Forelimb muscle (tissue), 1 donor: ENCODE data around the gene DUSP12. TPM values are rescaled to one million over a fixed set of nuclear protein-coding genes. Genes with fewer than 3 reads are reported as not detected.
"Not testable (repeated sequence)": the region's sequence is repeated elsewhere in the genome, so short reads cannot be mapped to it uniquely, and the experiment has no call there.

ENCODE experiments used
- DNase-seq: peaks from one replicate; pipeline ENCODE4 v3.0.0-alpha.2; 2013; ENCODE audit warnings: low read depth
- polyA plus RNA-seq: library from polyadenylated mRNA; unstranded; fragments of 120-200 nt; gene quantifications from one replicate; pipeline ENCODE4 v1.2.1, GENCODE V29; 2013; ENCODE audit not compliant: insufficient read length

The DUSP12 gene
- polyA plus RNA-seq, 1 donor: 24.2 TPM

DNA sequence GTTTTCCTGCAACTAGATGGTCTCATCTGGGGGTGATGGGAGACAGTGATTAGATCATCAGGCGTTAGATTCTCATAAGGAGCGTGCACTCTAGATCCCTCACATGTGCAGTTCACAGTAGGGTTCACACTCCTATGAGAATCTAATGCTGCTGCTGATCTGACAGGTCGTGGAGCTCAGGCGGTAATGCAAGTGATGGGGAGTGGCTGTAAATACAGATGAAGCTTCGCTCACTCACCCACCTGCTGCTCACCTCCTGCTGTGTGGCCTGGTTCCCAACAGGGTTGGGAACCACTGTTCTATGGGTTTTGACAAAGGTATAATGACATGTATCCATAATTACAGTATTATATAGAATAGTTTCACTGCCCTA lies 20.1 kb downstream of the DUSP12 start:
- DNase-seq: not testable (repeated sequence)

DNA sequence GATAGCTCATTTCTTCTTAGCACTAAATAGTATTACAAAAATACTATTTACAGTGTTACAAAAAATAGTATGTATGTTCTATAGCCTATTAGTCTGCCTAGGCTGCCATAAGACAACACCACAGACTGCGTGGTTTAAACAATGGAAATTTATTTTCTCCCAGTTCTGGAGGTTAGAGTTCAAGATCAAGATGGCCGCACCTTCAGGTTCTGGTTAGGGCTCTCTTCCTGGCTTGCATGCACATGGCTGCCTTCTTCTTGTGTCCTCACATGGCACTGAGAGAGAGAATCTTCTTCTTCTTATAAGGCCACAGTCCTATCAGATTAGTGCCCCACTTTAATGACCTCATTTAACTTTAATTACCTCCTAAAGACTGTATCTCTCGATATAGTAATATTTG lies 20.7 kb downstream of the DUSP12 start:
- DNase-seq: no peak

DNA sequence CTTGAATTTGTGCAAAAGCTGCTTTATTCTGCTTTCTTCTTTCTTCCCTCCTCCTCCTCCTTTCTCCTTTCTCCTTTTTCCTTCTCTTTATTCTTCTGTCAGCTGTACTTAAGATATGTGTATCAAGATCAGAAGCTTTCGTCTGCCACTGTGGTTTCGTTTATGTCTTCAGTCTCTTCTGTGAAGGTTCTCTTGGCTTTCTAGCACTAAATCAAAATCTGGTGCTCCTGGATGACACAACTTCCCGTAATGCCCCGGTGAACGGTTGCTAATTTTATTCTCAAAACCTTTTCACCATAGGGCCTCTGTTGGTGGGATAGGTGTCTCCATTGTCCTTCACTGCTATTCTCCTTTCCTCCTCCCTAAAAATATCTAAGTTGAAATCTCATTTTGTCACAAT lies 21.6 kb downstream of the DUSP12 start:
- no peak for DNase-seq

DNA sequence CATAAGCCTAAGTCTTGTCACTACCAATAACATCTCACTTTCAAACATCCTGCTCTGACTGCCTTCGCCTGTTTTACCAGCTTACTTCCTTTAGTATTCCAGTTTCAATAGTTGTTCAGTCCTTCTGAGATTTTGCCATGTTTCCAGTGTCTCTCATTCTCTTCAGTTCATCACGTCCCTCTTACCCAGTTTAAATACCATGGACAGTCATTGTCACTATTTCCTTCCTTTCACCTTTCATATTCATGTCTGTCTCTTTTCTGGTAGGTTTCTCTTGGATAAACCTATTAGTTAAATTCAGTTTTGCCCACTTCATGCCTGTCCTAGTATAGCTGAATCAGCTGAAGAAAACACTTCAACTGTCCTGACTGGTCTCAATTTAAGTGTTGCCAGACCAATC lies 22.4 kb downstream of the DUSP12 start:
- no peak for DNase-seq

DNA sequence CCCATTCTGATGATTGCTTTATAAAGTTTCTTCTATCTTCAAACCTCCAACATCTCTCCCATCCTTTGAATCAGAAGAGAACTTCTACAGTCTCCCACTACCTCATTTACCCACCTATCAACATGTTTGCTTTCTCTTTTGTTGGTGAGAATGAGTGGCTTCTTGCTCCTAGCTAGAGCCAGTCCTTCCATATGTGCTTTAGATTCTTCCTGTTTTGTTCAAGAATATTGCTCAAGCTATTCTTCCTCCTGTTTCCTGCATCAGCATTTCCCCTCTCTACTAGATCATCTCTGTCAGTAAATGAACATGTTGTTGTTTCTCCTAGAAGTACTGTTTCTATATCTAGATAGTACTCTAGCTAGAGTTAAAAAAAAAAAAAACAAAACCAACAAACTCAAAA lies 22.8 kb downstream of the DUSP12 start:
- DNase-seq: no peak

GRCh38 chr1:161773791-161774190 lies 24.2 kb downstream of the DUSP12 start:
- DNase-seq: no peak

GRCh38 chr1:161777261-161777660 lies 27.7 kb downstream of the DUSP12 start:
- DNase-seq: no peak

- no peak for DNase-seq
Observed at GRCh38 chr1:161778522-161778921, 28.9 kb downstream of the DUSP12 start.

DNA sequence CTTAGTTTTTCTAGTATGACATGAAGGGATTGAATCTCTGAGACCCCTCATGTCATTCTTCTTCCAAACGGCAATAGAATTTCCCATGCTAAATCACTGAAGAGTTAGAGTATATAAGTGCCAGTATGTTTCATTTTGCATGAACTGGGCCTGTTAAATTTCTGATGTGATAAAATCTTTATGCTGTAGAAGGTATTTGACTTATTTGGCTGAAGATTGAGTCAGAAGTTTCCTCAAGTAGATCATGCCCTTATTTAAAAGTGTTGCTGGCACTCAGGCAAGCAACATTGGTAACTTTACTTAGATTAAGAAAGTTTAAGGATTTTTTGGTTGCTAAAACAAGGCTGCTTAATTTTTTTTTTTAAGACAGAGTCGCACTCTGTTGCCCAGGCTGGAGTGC lies 29.8 kb downstream of the DUSP12 start:
- no peak for DNase-seq

DNA sequence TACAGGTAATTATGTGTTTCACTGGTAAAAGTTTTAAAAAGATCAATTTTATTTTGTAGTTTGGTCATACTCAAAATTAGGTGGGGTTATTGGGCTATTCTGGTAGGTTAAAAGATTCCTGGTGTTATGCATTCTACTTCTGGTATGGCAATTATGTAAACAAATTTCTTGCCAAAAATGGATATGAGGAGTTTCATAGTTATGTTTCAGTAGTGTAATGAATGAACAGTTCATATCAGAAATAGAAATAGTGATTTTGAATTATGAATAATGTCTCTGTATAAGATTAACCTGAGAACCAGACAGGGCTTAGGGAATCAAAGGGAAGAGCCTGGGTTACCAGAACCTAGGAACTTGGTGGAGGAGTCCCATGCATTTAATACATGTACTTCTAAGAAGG lies 32.4 kb downstream of the DUSP12 start:
- no peak for DNase-seq

DNA sequence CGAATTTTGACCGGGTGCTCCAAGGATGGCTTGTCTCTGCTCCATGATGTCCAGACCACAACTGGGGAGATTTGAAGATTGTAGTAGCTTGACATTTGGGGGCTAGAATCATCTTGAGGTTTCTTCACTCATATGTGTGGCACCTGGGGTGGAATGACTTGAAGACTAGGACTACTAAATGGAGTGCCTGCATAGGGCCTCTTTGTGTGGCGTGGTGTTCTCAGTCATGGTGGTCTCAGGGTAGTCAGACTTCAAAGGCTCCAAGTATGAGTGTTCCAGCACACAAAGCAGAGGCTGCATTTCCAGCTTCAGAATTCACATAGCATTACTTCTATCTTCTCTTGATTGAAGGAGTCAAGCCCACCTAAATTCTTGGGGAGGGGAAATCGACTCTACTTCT lies 33.3 kb downstream of the DUSP12 start:
- DNase-seq: no peak

GRCh38 chr1:161784968-161785367 lies 35.4 kb downstream of the DUSP12 start:
- no peak for DNase-seq

GRCh38 chr1:161787355-161787754 lies 37.8 kb downstream of the DUSP12 start:
- DNase-seq: no peak

DNA sequence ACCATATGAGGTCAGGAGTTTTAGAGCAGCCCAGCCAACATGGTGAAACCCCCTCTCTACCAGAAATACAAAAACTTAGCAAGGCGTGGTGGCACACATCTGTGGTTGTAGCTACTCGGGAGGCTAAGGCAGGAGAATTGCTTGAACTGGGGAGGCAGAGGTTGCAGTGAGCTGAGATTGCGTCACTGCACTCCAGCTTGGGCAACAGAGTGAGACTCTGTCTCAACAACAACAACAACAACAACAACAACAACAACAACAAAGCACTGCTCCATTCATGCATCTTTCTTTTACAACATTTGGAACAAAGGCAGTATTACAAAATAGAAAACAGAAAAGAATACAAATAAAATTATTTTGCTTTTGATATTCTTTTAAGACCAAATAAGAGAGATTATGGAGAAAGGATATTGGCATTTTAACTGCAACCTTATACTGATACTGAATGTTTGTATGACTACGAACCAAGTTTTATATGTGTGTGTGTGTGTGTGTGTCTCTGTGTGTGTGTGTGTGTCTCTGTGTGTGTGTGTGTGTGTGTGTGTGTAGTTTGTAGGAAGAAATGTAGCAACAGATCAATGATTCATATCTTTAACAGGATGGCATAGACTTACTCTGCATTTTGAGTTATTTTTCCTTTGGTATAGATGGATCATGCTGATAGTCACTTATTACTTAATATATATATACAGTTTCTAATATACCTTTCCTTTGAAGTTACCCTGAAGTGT lies 41.2 kb downstream of the DUSP12 start:
- DNase-seq: no peak

- no peak for DNase-seq
Observed at GRCh38 chr1:161791904-161792655, 42.5 kb downstream of the DUSP12 start.

DNA sequence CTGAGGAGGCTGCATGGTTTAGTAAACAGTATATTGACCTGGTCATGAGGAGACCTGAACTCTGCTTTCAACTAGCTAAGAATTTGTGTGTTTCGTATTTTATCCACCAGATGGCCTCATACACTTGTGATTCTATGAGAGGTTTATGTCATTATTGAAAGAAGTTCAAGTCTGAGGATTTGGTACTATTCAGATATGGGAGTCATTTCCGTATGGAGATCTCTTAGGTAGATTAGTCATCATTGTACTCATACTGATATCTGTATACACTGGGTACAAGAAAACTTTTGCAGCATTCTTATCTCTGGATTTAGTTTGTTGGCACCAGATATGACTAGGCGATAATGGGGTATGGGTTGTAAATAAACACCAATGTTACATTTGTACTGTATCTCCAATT lies 43.2 kb downstream of the DUSP12 start:
- peak; percentile 50 for DNase-seq

GRCh38 chr1:161799792-161800191 lies 50.2 kb downstream of the DUSP12 start:
- DNase-seq: no peak

GRCh38 chr1:161801955-161802354 lies 52.4 kb downstream of the DUSP12 start:
- DNase-seq: no peak

GRCh38 chr1:161803181-161803580 lies 53.6 kb downstream of the DUSP12 start:
- no peak for DNase-seq

DNA sequence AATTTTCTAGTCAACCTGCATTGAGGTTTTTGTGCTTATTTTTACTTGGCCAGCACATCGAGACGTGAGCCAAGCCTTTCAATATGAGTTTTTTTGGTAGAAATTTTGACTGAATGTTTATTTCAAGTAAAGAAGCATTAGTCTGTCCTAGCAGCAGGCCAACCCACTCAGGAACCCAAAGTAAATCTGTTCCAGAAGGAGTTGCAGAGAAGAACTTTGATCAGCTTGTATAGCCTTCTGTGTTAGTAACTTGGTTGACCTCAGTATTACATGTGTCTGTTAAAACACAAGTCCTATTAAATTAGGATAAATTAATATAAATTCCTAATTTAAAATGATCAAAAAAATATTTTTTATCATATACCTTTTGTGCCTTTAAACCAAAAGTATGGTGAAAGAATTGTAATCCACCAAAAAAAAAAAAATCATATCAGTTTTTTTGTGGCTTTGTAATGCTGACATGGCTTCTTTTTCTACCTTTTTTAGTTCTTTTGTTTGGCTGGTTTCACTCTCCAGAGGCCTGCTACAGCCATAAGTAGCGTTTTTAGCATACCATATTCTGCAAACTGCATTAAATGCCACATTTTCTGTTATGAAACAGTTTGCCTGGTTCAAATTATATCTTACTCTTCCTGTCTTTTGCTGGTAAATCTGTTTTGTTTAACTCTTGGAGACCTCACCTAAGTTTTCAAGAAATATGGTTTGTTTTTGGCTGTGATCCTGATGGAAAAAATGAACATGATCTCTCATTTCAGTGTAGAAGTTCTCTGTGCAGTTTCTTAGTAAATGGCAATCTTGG lies 56.0 kb downstream of the DUSP12 start:
- peak; percentile 29 for DNase-seq
